Osteoblast (primary cell): ENCODE measurements around the gene MYH10. TPM values are rescaled to one million over a fixed set of nuclear protein-coding genes. Genes with fewer than 3 reads are reported as not detected.

ENCODE experiments used
- DNase-seq: peaks from one replicate; pipeline ENCODE4 v3.0.0; 2011; ENCODE audit warnings: low spot score, mixed read lengths; ENCODE audit not compliant: insufficient read length; ENCODE audit errors: missing footprints
- H2AFZ ChIP-seq: 2 replicates; pipeline ENCODE4 v1.6.0; 2011; ENCODE audit warnings: mild to moderate bottlenecking, low read length
- H3K27ac ChIP-seq: 2 replicates; pipeline ENCODE4 v1.5.1; 2011; ENCODE audit warnings: mild to moderate bottlenecking, low read depth, low read length, moderate library complexity
- H3K27me3 ChIP-seq: 2 replicates; pipeline ENCODE4 v1.6.0; 2012; ENCODE audit warnings: mild to moderate bottlenecking, control low read depth, inconsistent platforms, low read length, moderate library complexity; ENCODE audit not compliant: insufficient read depth
- H3K36me3 ChIP-seq: 2 replicates; pipeline ENCODE4 v1.5.1; 2011; ENCODE audit warnings: mild to moderate bottlenecking, low read length, control low read depth, moderate library complexity; ENCODE audit not compliant: insufficient read depth
- H3K4me1 ChIP-seq: 2 replicates; pipeline ENCODE4 v1.5.1; 2011; ENCODE audit warnings: mild to moderate bottlenecking, low read length, control low read depth, moderate library complexity; ENCODE audit not compliant: insufficient read depth
- H3K4me2 ChIP-seq: 2 replicates; pipeline ENCODE4 v1.6.0; 2011; ENCODE audit warnings: mild to moderate bottlenecking, low read length; ENCODE audit not compliant: insufficient read depth
- H3K4me3 ChIP-seq: fragments of 200-600 bp; sonication (generic); 3 replicates; pipeline ENCODE4 v1.5.1; 2012; ENCODE audit warnings: mild to moderate bottlenecking, low read length, inconsistent platforms; ENCODE audit not compliant: insufficient read depth
- H3K79me2 ChIP-seq: 2 replicates; pipeline ENCODE4 v1.6.0; 2012; ENCODE audit warnings: mild to moderate bottlenecking, low read length, control low read depth, inconsistent platforms; ENCODE audit not compliant: insufficient read depth
- H3K9me3 ChIP-seq: 2 replicates; pipeline ENCODE4 v1.5.1; 2011; ENCODE audit warnings: low read depth, low read length, control low read depth
- H4K20me1 ChIP-seq: 2 replicates; pipeline ENCODE4 v1.6.0; 2012; ENCODE audit warnings: mild to moderate bottlenecking, low read length, control low read depth; ENCODE audit not compliant: insufficient read depth
- total RNA-seq: library from RNA; depleted of rRNA; stranded (reverse); fragments of >200 nt; gene quantifications from 2 replicates; pipeline ENCODE4 v1.2.3, GENCODE V29; 2012
- TF ChIP-seq, protein P1 (sequence below): IDR thresholded peaks from 2 replicates; pipeline ENCODE4 v1.5.1; 2011; ENCODE audit warnings: mild to moderate bottlenecking, low read depth, low read length, moderate library complexity; ENCODE audit errors: extremely low read depth

The MYH10 gene
- total RNA-seq, 1 donor: 40.9 TPM

DNA sequence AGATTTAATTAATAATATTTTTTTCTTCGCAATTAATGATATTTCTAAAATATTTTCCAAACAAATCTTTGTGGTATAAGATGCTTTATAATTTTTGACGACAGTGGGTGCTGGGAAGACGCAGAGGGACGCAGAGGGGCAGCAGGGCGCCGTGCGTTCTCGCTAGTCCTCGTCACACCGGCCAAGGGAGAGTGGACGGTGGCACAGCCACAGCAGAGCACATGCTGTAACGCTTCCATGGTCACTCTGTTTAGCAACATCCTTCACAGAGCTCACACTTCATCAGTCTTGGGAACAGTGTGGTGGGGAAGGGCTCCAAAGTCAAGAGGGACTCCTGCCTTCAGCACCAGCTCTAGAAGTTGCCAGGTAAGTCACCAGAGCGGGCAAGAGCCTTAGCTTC lies 134.4 kb downstream of the MYH10 start:
- TF ChIP-seq, protein P1, sequence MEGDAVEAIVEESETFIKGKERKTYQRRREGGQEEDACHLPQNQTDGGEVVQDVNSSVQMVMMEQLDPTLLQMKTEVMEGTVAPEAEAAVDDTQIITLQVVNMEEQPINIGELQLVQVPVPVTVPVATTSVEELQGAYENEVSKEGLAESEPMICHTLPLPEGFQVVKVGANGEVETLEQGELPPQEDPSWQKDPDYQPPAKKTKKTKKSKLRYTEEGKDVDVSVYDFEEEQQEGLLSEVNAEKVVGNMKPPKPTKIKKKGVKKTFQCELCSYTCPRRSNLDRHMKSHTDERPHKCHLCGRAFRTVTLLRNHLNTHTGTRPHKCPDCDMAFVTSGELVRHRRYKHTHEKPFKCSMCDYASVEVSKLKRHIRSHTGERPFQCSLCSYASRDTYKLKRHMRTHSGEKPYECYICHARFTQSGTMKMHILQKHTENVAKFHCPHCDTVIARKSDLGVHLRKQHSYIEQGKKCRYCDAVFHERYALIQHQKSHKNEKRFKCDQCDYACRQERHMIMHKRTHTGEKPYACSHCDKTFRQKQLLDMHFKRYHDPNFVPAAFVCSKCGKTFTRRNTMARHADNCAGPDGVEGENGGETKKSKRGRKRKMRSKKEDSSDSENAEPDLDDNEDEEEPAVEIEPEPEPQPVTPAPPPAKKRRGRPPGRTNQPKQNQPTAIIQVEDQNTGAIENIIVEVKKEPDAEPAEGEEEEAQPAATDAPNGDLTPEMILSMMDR: no peak
- DNase-seq: no peak
- H3K4me1 ChIP-seq: no peaks in the 10 kb centered on the region
- peaks cover 58% of the 10 kb centered on the region for H3K36me3 ChIP-seq
- H4K20me1 ChIP-seq: no peaks in the 10 kb centered on the region
- H3K9me3 ChIP-seq: no peaks in the 10 kb centered on the region
- no peaks in the 10 kb centered on the region for H3K27me3 ChIP-seq
- H3K79me2 ChIP-seq: no peaks in the 10 kb centered on the region
- no peak overlapping the region for H3K27ac ChIP-seq
- H2AFZ ChIP-seq: no peak overlapping the region
- no peak overlapping the region for H3K4me3 ChIP-seq
- no peak overlapping the region for H3K4me2 ChIP-seq

DNA sequence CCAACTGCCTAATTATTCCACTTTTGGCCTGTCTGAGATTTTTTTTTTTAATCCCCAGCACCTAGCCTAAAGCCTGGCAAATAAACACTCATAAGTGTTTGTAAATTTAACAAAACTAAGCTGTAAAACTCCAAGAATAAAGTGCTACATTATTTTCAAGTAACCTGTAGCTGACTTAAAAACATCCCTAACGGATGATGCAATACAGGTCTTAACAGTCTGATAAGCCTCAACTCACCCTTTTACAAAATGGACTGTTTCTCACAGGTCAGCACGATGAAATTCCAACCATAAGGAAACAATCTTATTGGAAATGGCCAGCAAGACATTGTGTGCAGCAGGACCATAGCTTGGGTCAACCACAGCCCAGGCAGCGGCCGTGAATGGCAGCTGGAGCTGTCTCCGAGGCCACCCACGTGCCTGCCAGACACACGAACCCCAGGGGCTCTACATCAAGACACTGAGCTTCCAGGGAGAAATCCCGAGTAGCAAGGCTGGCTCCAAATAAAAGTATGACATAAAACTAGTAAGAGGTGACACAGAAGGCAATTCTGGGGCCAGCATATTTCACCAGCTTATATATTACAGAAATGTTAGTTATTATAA lies 135.9 kb downstream of the MYH10 start:
- Histone ChIP-seq H3K36me3 (peaks cover 60% of the 10 kb centered on the region), H3K4me3 (no peak overlapping the region), H3K4me1 (peaks cover 7% of the 10 kb centered on the region), H2AFZ (no peak overlapping the region), H4K20me1 (no peaks in the 10 kb centered on the region), H3K79me2 (no peaks in the 10 kb centered on the region), H3K27me3 (no peaks in the 10 kb centered on the region), H3K9me3 (no peaks in the 10 kb centered on the region), H3K27ac (no peak overlapping the region), H3K4me2 (no peak overlapping the region)
- DNase-seq: no peak
- TF ChIP-seq, protein P1: no peak

DNA sequence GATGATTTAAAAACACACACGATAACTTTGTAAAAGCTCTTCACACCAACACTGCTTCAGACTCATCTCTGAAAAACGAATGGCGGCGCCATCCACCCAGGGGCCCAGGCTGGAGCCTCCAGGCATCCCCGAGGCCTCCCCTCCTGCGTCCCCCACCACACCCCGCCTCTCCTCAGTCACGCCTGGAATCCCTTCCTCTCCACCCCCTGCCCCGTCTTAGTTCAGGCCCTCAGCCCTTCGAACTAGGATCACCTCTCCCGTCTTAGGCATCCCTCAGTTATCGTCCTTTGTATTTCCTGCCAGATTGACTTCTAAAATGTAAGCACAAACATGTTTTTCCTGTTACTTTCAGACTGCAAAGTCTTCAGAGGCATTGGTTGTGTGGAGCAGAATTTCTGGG lies 136.5 kb downstream of the MYH10 start:
- H3K4me3 ChIP-seq: no peak overlapping the region
- H3K36me3 ChIP-seq: peaks cover 55% of the 10 kb centered on the region

DNA sequence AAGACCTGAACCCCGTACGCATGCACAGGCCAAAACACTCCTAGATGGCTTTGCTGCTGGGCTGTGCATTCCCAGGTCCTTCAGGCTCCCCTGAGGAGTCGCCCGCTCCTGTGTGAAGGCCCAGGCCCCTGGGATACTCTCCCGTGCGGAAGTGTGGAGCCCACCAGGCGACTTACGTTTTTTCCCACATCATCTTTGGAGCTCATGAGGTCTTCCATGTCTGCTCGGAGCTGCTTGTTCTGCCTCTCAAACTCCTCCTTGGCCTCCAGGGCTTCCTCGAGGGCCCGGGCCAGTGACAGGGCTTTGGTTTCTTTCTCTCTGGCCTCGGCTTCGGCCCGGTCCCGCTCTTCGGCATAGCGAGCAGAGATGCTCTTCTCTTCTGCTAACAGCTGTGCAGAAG lies 138.4 kb downstream of the MYH10 start:
- Histone ChIP-seq H2AFZ (no peak overlapping the region), H4K20me1 (peaks cover 4% of the 10 kb centered on the region), H3K27ac (no peak overlapping the region), H3K27me3 (no peaks in the 10 kb centered on the region), H3K79me2 (no peaks in the 10 kb centered on the region), H3K4me2 (no peak overlapping the region), H3K4me1 (peaks cover 19% of the 10 kb centered on the region), H3K4me3 (no peak overlapping the region), H3K36me3 (peaks cover 65% of the 10 kb centered on the region), H3K9me3 (no peaks in the 10 kb centered on the region)
- TF ChIP-seq, protein P1: no peak
- DNase-seq: no peak

More for the DNA sequence above, 136.5 kb downstream of the MYH10 start:
- peaks cover 10% of the 10 kb centered on the region for H3K4me1 ChIP-seq
- TF ChIP-seq, protein P1: no peak
- no peak overlapping the region for H2AFZ ChIP-seq
- no peak for DNase-seq
- no peaks in the 10 kb centered on the region for H3K9me3 ChIP-seq
- H3K79me2 ChIP-seq: no peaks in the 10 kb centered on the region
- H3K27me3 ChIP-seq: no peaks in the 10 kb centered on the region
- H3K4me2 ChIP-seq: no peak overlapping the region
- no peak overlapping the region for H3K27ac ChIP-seq
- no peaks in the 10 kb centered on the region for H4K20me1 ChIP-seq
